Muscle layer of colon (tissue), 2 donors: ENCODE results near the gene CBLC.

Source experiments
- H3K27ac ChIP-seq: one replicate; pipeline ENCODE4 v1.7.0; 2013; ENCODE audit warnings: low read depth, mild to moderate bottlenecking, low read length, moderate library complexity
- H3K27me3 ChIP-seq, 2 donors: one replicate each; pipeline ENCODE4 v1.7.0; 2013; ENCODE audit warnings: low read length in 2 of 2, mild to moderate bottlenecking in 2 of 2; ENCODE audit not compliant: insufficient read depth in 2 of 2, control insufficient read depth in 1 of 2
- H3K36me3 ChIP-seq: one replicate; pipeline ENCODE4 v1.7.0; 2013; ENCODE audit warnings: mild to moderate bottlenecking, low read length; ENCODE audit not compliant: insufficient read depth
- H3K4me1 ChIP-seq: one replicate; pipeline ENCODE4 v1.7.0; 2013; ENCODE audit warnings: mild to moderate bottlenecking, low read length; ENCODE audit not compliant: insufficient read depth
- H3K4me3 ChIP-seq, 2 donors: one replicate each; pipeline ENCODE4 v1.7.0; 2013; ENCODE audit warnings: low read length in 2 of 2, low read depth in 1 of 2, mild to moderate bottlenecking in 1 of 2, moderate library complexity in 1 of 2
- H3K9ac ChIP-seq: one replicate; pipeline ENCODE4 v1.7.0; 2013; ENCODE audit warnings: low read length
- H3K9me3 ChIP-seq: one replicate; pipeline ENCODE4 v1.7.0; 2013; ENCODE audit warnings: mild to moderate bottlenecking, low read length
- donor health status: abdominal sarcoma.
- donor health status: Adenocarcinoma of cecum.

CBLC gene

GRCh38 chr19:44747739-44748425 lies 29.8 kb upstream of the CBLC start:
- Histone ChIP-seq H3K27me3 (no peaks in the 10 kb centered on the region), H3K4me3 (peak overlapping the region; percentile 66 to 71), H3K4me1 (peaks cover 57% of the 10 kb centered on the region), H3K27ac (peak overlapping the region; percentile 99), H3K36me3 (peaks cover 15% of the 10 kb centered on the region), H3K9me3 (no peaks in the 10 kb centered on the region), H3K9ac (peak overlapping the region; percentile 58)

GRCh38 chr19:44748426-44749254 lies 29.1 kb upstream of the CBLC start, which contains the start of gene BCL3:
BCL3 (plus strand) TSS chr19:44748708; CDS start chr19:44748791, 83 bp downstream.
- Histone ChIP-seq H3K36me3 (peaks cover 15% of the 10 kb centered on the region), H3K9ac (peak within 1 kb of the TSS; percentile 95), H3K4me1 (peaks cover 56% of the 10 kb centered on the region), H3K27ac (peak within 1 kb of the TSS; percentile 99), H3K9me3 (no peaks in the 10 kb centered on the region), H3K4me3 (peak within 1 kb of the TSS; percentile 66 to 71), H3K27me3 (no peaks in the 10 kb centered on the region)

GRCh38 chr19:44749292-44749691 lies 28.4 kb upstream of the CBLC start:
- Histone ChIP-seq H3K27me3 (no peaks in the 10 kb centered on the region), H3K9me3 (no peaks in the 10 kb centered on the region), H3K9ac (peak overlapping the region; percentile 95), H3K36me3 (peaks cover 15% of the 10 kb centered on the region), H3K4me1 (peaks cover 60% of the 10 kb centered on the region), H3K27ac (peak overlapping the region; percentile 79), H3K4me3 (peak overlapping the region; percentile 24 to 68)

- Histone ChIP-seq H3K27me3 (no peaks in the 10 kb centered on the region), H3K27ac (peak overlapping the region; percentile 79), H3K4me1 (peaks cover 61% of the 10 kb centered on the region), H3K36me3 (peaks cover 15% of the 10 kb centered on the region), H3K4me3 (peak overlapping the region; percentile 24 to 68), H3K9me3 (no peaks in the 10 kb centered on the region), H3K9ac (peak overlapping the region; percentile 95)
These were observed 27.7 kb upstream of the CBLC start for GRCh38 chr19:44749994-44750393.

- Histone ChIP-seq H3K27me3 (no peaks in the 10 kb centered on the region), H3K4me1 (peaks cover 64% of the 10 kb centered on the region), H3K36me3 (peaks cover 15% of the 10 kb centered on the region), H3K27ac (peak overlapping the region; percentile 56), H3K4me3 (peak overlapping the region in 1 of 2 donors; percentile 12), H3K9me3 (no peaks in the 10 kb centered on the region), H3K9ac (peak overlapping the region; percentile 9)
These were observed 25.4 kb upstream of the CBLC start for GRCh38 chr19:44752123-44752815.

- peak overlapping the region; percentile 56 for H3K27ac ChIP-seq
- H3K9ac ChIP-seq: peak overlapping the region; percentile 9
- H3K36me3 ChIP-seq: peaks cover 15% of the 10 kb centered on the region
- H3K4me3 ChIP-seq: peak overlapping the region in 1 of 2 donors; percentile 12
- H3K27me3 ChIP-seq: no peaks in the 10 kb centered on the region
- peaks cover 64% of the 10 kb centered on the region for H3K4me1 ChIP-seq
- no peaks in the 10 kb centered on the region for H3K9me3 ChIP-seq
These were observed 24.7 kb upstream of the CBLC start for GRCh38 chr19:44752816-44753625.

GRCh38 chr19:44753626-44753931 lies 24.1 kb upstream of the CBLC start:
- Histone ChIP-seq H3K4me3 (peak overlapping the region in 1 of 2 donors; percentile 63), H3K4me1 (peaks cover 68% of the 10 kb centered on the region), H3K9me3 (no peaks in the 10 kb centered on the region), H3K36me3 (peaks cover 15% of the 10 kb centered on the region), H3K27me3 (no peaks in the 10 kb centered on the region), H3K9ac (peak overlapping the region; percentile 61), H3K27ac (peak overlapping the region; percentile 93)

- H3K9me3 ChIP-seq: no peaks in the 10 kb centered on the region
- H3K4me3 ChIP-seq: peak overlapping the region in 1 of 2 donors; percentile 63
- no peaks in the 10 kb centered on the region for H3K27me3 ChIP-seq
- peak overlapping the region; percentile 93 for H3K27ac ChIP-seq
- peaks cover 15% of the 10 kb centered on the region for H3K36me3 ChIP-seq
- peak overlapping the region; percentile 61 for H3K9ac ChIP-seq
- H3K4me1 ChIP-seq: peaks cover 70% of the 10 kb centered on the region
These were observed 23.5 kb upstream of the CBLC start for GRCh38 chr19:44753932-44754749.

GRCh38 chr19:44754750-44755080 lies 23.0 kb upstream of the CBLC start:
- H3K36me3 ChIP-seq: peaks cover 21% of the 10 kb centered on the region
- no peaks in the 10 kb centered on the region for H3K27me3 ChIP-seq
- no peaks in the 10 kb centered on the region for H3K9me3 ChIP-seq
- H3K27ac ChIP-seq: peak overlapping the region; percentile 93
- peak overlapping the region; percentile 61 for H3K9ac ChIP-seq
- peaks cover 64% of the 10 kb centered on the region for H3K4me1 ChIP-seq
- H3K4me3 ChIP-seq: no peak overlapping the region

GRCh38 chr19:44755219-44755618 lies 22.5 kb upstream of the CBLC start:
- Histone ChIP-seq H3K27ac (peak overlapping the region; percentile 93), H3K36me3 (peaks cover 25% of the 10 kb centered on the region), H3K27me3 (no peaks in the 10 kb centered on the region), H3K9me3 (no peaks in the 10 kb centered on the region), H3K4me3 (no peak overlapping the region), H3K4me1 (peaks cover 59% of the 10 kb centered on the region), H3K9ac (no peak overlapping the region)
